Measurements from ENCODE around the gene ADAMTSL1. TPM values are rescaled to one million over a fixed set of nuclear protein-coding genes. Genes with fewer than 3 reads are reported as not detected.

ADAMTSL1 gene
- total and polyA plus RNA-seq, 9 of the 15 experiments (the other 6 are each of a cell fraction or from before 2014, with no cell fraction given): 0.01 TPM; not detected in 8

DNA sequence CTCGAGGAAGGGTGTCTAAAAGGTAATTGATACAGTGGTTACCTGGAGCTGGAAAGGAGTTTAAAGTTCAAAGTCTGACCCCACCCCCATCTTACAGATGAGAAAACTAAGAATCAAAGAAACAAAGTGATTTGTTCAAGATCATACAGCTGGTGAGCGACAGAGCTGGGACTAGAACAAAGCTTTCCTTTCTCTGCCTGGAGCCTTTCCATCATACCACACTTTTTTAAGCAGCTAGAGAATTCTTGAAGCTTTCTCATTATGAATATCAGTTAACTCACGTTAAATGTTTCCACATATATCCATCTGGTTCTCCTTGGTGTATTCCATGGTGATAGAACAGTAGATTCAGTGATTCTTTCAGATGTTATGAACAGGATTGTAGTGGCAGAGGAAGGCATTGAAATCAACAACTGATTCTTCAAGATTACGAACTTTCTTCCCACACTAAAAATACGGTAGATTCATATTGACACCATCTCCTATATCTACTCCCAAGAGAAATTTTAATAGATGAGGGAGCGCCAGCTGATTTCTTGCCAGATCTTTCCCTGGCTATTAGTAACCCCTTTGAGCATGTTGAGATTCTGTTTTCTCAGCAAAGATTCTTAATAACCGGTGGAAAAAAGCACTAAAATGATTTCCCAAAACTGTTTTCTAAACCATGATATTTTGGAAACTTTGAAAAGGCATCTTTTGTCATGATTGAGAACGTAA lies 233.7 kb downstream of the ADAMTSL1 start:
- TF ChIP-seq NR4A1 (CRISPR knock-in tag; IDR thresholded peaks at IDR 0.05) (no peak), NR4A1 (tag; IDR thresholded peaks at IDR 0.05) (no peak), NONO (IDR thresholded peaks at IDR 0.05; ENCODE audit: low read depth in 2 of 2, low read length in 1 of 2) (no peak), CXXC5 (CRISPR knock-in tag; IDR thresholded peaks at IDR 0.05) (no peak), HIVEP1 (CRISPR knock-in tag; IDR thresholded peaks at IDR 0.05) (no peak), FOXJ3 (CRISPR knock-in tag; IDR thresholded peaks at IDR 0.05) (no peak), CBX5 (IDR thresholded peaks at IDR 0.05; ENCODE audit: borderline replicate concordance, low read depth) (no peak), GABPB2 (CRISPR knock-in tag; conservative IDR thresholded peaks at IDR 0.05) (no peak), EGR1 (conservative IDR thresholded peaks at IDR 0.05) (no peak)
- TF ChIP-seq, protein P1, sequence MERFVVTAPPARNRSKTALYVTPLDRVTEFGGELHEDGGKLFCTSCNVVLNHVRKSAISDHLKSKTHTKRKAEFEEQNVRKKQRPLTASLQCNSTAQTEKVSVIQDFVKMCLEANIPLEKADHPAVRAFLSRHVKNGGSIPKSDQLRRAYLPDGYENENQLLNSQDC (CRISPR knock-in tag; IDR thresholded peaks at IDR 0.05): no peak
- TF ChIP-seq, protein P2, sequence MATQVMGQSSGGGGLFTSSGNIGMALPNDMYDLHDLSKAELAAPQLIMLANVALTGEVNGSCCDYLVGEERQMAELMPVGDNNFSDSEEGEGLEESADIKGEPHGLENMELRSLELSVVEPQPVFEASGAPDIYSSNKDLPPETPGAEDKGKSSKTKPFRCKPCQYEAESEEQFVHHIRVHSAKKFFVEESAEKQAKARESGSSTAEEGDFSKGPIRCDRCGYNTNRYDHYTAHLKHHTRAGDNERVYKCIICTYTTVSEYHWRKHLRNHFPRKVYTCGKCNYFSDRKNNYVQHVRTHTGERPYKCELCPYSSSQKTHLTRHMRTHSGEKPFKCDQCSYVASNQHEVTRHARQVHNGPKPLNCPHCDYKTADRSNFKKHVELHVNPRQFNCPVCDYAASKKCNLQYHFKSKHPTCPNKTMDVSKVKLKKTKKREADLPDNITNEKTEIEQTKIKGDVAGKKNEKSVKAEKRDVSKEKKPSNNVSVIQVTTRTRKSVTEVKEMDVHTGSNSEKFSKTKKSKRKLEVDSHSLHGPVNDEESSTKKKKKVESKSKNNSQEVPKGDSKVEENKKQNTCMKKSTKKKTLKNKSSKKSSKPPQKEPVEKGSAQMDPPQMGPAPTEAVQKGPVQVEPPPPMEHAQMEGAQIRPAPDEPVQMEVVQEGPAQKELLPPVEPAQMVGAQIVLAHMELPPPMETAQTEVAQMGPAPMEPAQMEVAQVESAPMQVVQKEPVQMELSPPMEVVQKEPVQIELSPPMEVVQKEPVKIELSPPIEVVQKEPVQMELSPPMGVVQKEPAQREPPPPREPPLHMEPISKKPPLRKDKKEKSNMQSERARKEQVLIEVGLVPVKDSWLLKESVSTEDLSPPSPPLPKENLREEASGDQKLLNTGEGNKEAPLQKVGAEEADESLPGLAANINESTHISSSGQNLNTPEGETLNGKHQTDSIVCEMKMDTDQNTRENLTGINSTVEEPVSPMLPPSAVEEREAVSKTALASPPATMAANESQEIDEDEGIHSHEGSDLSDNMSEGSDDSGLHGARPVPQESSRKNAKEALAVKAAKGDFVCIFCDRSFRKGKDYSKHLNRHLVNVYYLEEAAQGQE (IDR thresholded peaks at IDR 0.05; ENCODE audit: borderline replicate concordance): no peak
- TF ChIP-seq, protein P2 (CRISPR knock-in tag; IDR thresholded peaks at IDR 0.05; ENCODE audit: low read depth): no peak
- H3K79me2 ChIP-seq (ENCODE audit: control insufficient read depth, insufficient read depth, low read length): no peaks in the 10 kb centered on the region
- H3K27ac ChIP-seq (ENCODE audit: extremely low read depth, low read depth, low read length): no peak overlapping the region
- no peak overlapping the region for H3K4me3 ChIP-seq
- no peak for DNase-seq (ENCODE audit: extremely low read depth in 1 of 4, low spot score in 3 of 4)
- H3K4me1 ChIP-seq (replicated peaks in 1 of 2; ENCODE audit: control insufficient read depth in 2 of 2, insufficient read depth in 2 of 2, low read length in 2 of 2): no peaks in the 10 kb centered on the region
- H3K36me3 ChIP-seq (ENCODE audit: control insufficient read depth, insufficient read depth, low read length): no peaks in the 10 kb centered on the region
- in situ Hi-C loops (cut with MboI) (no loop called here), intact Hi-C loops (cut with micrococcal nuclease) (no loop called here)
- no peaks in the 10 kb centered on the region for H3K9me3 ChIP-seq (replicated peaks; ENCODE audit: control insufficient read depth, insufficient read depth, low read depth, low read length)
- no peaks in the 10 kb centered on the region for H3K9me1 ChIP-seq (ENCODE audit: control insufficient read depth, insufficient read depth, low read length)
- ChIA-PET CTCF (ENCODE audit: low intra/inter-chr PET ratio) (no interaction called here), POLR2A (no interaction called here)
- no TSS peak for BruUV-seq (replicated peaks)
- no peak overlapping the region for H3K4me2 ChIP-seq (ENCODE audit: insufficient read depth, low read length)
- H2AFZ ChIP-seq (ENCODE audit: low read depth, low read length): no peak overlapping the region
- no peak for ATAC-seq
- H3K9ac ChIP-seq (ENCODE audit: insufficient read depth in 1 of 2, low read depth in 2 of 2, low read length in 2 of 2): no peak overlapping the region
- WGBS (ENCODE audit: insufficient coverage, low coverage, missing lambda C conversion rate): 8% methylated on average over 8 of the region's 8 CpGs
- FAIRE-seq: no peak
- H3K27me3 ChIP-seq (ENCODE audit: control insufficient read depth in 2 of 2, insufficient read depth in 2 of 2, low read length in 2 of 2): no peaks in the 10 kb centered on the region
- H4K20me1 ChIP-seq (replicated peaks; ENCODE audit: control insufficient read depth, insufficient read depth, low read length): no peaks in the 10 kb centered on the region

All from K562 (cell line).